Measurements from ENCODE around the gene DNAJC15. TPM values are rescaled to one million over a fixed set of nuclear protein-coding genes. Genes with fewer than 3 reads are reported as not detected.

DNAJC15 gene
- total RNA-seq, 1 experiment from 2014 or later = 20.3 TPM

DNA sequence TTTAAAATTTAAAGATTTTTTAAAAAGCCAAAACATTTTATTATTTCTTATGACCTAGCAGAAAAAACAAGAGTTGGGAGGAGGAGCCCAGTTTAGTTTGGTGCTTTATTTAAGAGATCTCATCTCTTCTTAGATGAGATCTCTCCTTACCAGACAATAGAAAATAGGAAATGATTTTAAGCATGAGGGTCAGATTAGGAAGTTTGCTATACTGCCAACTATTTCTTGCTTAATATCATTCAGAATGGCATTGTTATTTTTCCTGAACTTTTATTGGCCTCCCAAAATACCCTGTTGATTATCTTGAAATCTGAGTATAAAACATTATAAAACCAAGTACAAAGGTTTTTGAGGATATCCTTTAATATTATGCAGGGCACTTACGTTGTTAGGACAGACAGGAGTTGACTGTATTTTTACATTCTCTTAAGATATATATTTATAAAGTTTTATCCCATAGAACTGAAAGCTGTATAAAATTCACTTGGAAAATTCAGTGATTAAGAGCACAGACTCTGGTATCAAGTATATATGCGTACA, 56.1 kb downstream of the DNAJC15 start:
- DNase-seq (ENCODE audit: low read depth, low spot score) (no peak), ATAC-seq (no peak)
- Histone ChIP-seq H3K9me3 (ENCODE audit: control insufficient read depth, insufficient read depth, low read depth, low read length) (no peaks in the 10 kb centered on the region), H3K27me3 (ENCODE audit: control insufficient read depth, insufficient read depth, low read length) (no peaks in the 10 kb centered on the region), H3K4me3 (ENCODE audit: low read depth in 2 of 2, low read length in 2 of 2) (no peak overlapping the region), H3K4me1 (ENCODE audit: control insufficient read depth, insufficient read depth, low read length) (no peaks in the 10 kb centered on the region), H3K36me3 (ENCODE audit: control insufficient read depth, insufficient read depth, low read length) (no peaks in the 10 kb centered on the region), H3K27ac (ENCODE audit: low read length) (no peak overlapping the region)
- no TSS peak for BruUV-seq (replicated peaks)
- intact Hi-C loops (cut with micrococcal nuclease; ENCODE audit: unreplicated experiment) = no loop called here
- ChIA-PET POLR2A (no interaction called here), CTCF (no interaction called here)
- in situ Hi-C loops (cut with HindIII; ENCODE audit: low pct_unique_long_range_greater_than_20kb, low sequenced_read_pairs) = no loop called here
- no peak for TF ChIP-seq POLR2AphosphoS5 (IDR thresholded peaks at IDR 0.05; ENCODE audit: low read depth, low read length)
- TF ChIP-seq TCF7L2 (IDR thresholded peaks at IDR 0.05; ENCODE audit: low read depth, low read length) = no peak
- TF ChIP-seq, protein P1, sequence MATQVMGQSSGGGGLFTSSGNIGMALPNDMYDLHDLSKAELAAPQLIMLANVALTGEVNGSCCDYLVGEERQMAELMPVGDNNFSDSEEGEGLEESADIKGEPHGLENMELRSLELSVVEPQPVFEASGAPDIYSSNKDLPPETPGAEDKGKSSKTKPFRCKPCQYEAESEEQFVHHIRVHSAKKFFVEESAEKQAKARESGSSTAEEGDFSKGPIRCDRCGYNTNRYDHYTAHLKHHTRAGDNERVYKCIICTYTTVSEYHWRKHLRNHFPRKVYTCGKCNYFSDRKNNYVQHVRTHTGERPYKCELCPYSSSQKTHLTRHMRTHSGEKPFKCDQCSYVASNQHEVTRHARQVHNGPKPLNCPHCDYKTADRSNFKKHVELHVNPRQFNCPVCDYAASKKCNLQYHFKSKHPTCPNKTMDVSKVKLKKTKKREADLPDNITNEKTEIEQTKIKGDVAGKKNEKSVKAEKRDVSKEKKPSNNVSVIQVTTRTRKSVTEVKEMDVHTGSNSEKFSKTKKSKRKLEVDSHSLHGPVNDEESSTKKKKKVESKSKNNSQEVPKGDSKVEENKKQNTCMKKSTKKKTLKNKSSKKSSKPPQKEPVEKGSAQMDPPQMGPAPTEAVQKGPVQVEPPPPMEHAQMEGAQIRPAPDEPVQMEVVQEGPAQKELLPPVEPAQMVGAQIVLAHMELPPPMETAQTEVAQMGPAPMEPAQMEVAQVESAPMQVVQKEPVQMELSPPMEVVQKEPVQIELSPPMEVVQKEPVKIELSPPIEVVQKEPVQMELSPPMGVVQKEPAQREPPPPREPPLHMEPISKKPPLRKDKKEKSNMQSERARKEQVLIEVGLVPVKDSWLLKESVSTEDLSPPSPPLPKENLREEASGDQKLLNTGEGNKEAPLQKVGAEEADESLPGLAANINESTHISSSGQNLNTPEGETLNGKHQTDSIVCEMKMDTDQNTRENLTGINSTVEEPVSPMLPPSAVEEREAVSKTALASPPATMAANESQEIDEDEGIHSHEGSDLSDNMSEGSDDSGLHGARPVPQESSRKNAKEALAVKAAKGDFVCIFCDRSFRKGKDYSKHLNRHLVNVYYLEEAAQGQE (IDR thresholded peaks at IDR 0.05; ENCODE audit: insufficient read depth in 1 of 2, low read depth in 2 of 2, low read length in 1 of 2) = no peak
- no peak for TF ChIP-seq SIN3A (IDR thresholded peaks at IDR 0.05; ENCODE audit: borderline replicate concordance, insufficient read depth, low read depth, low read length)
- TF ChIP-seq, protein P2, sequence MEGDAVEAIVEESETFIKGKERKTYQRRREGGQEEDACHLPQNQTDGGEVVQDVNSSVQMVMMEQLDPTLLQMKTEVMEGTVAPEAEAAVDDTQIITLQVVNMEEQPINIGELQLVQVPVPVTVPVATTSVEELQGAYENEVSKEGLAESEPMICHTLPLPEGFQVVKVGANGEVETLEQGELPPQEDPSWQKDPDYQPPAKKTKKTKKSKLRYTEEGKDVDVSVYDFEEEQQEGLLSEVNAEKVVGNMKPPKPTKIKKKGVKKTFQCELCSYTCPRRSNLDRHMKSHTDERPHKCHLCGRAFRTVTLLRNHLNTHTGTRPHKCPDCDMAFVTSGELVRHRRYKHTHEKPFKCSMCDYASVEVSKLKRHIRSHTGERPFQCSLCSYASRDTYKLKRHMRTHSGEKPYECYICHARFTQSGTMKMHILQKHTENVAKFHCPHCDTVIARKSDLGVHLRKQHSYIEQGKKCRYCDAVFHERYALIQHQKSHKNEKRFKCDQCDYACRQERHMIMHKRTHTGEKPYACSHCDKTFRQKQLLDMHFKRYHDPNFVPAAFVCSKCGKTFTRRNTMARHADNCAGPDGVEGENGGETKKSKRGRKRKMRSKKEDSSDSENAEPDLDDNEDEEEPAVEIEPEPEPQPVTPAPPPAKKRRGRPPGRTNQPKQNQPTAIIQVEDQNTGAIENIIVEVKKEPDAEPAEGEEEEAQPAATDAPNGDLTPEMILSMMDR (IDR thresholded peaks at IDR 0.05) = no peak

DNA sequence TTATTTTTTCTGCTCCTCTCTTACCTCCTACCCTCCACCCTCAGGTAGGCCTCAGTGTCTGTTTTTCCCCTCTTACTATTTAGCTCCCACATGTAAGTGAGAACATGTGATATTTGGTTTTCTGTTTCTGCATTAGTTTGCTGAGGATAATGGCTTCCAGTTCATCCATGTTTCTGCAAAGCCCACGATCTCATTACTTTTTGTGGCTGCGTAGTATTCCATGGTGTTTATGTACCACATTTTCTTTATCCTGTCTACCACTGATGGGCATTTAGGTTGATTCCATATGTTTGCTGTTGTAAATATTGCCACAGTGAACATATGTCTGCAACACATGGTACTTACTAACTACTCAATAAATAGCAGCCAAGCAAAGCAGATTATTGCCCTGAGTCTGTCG, 56.8 kb downstream of the DNAJC15 start:
- CTCF ChIA-PET = no interaction called here
- TF ChIP-seq, protein P1 (IDR thresholded peaks at IDR 0.05; ENCODE audit: insufficient read depth in 1 of 2, low read depth in 2 of 2, low read length in 1 of 2) = no peak
- TF ChIP-seq, protein P2 (IDR thresholded peaks at IDR 0.05) = no peak
- TF ChIP-seq POLR2AphosphoS5 (IDR thresholded peaks at IDR 0.05; ENCODE audit: low read depth, low read length) = no peak
- TF ChIP-seq SIN3A (IDR thresholded peaks at IDR 0.05; ENCODE audit: borderline replicate concordance, insufficient read depth, low read depth, low read length) = no peak
- TF ChIP-seq TCF7L2 (IDR thresholded peaks at IDR 0.05; ENCODE audit: low read depth, low read length) = no peak
- Histone ChIP-seq H3K36me3 (ENCODE audit: control insufficient read depth, insufficient read depth, low read length) (no peaks in the 10 kb centered on the region), H3K4me1 (ENCODE audit: control insufficient read depth, insufficient read depth, low read length) (no peaks in the 10 kb centered on the region), H3K4me3 (ENCODE audit: low read depth in 2 of 2, low read length in 2 of 2) (no peak overlapping the region), H3K27ac (ENCODE audit: low read length) (no peak overlapping the region), H3K9me3 (ENCODE audit: control insufficient read depth, insufficient read depth, low read depth, low read length) (no peaks in the 10 kb centered on the region), H3K27me3 (ENCODE audit: control insufficient read depth, insufficient read depth, low read length) (no peaks in the 10 kb centered on the region)
- ATAC-seq (no peak), DNase-seq (ENCODE audit: low read depth, low spot score) (no peak)
- POLR2A ChIA-PET = no interaction called here
- intact Hi-C loops (cut with micrococcal nuclease; ENCODE audit: unreplicated experiment) = loop anchor here (10.0 kb wide), 1 partner anchor 705 kb away; the partner anchor contains the start of gene ENOX1
- in situ Hi-C loops (cut with HindIII; ENCODE audit: low pct_unique_long_range_greater_than_20kb, low sequenced_read_pairs) = no loop called here
- BruUV-seq (replicated peaks) = no TSS peak

Measured in Panc1 (cell line).